H1 (cell line): ENCODE results near the gene TAF3. TPM values are rescaled to one million over a fixed set of nuclear protein-coding genes. Genes with fewer than 3 reads are reported as not detected.

ENCODE experiments used
- CEBPB ChIP-seq: IDR thresholded peaks from 2 replicates; pipeline ENCODE4 v1.6.1; 2012; ENCODE audit warnings: low read depth, low read length
- KDM4A ChIP-seq: IDR thresholded peaks from one replicate; pipeline ENCODE4 v1.7.1; 2012; ENCODE audit warnings: low read depth, mild to moderate bottlenecking, moderate library complexity, low read length, inconsistent platforms; ENCODE audit not compliant: severe bottlenecking
- NRF1 ChIP-seq: IDR thresholded peaks from 2 replicates; pipeline ENCODE4 v1.6.1; 2011; ENCODE audit warnings: mild to moderate bottlenecking, low read depth, low read length, improper control_type of control experiment
- TAF1 ChIP-seq: IDR thresholded peaks from 2 replicates; pipeline ENCODE4 v1.6.1; 2011; ENCODE audit warnings: mild to moderate bottlenecking, low read depth, low read length
- TBP ChIP-seq: IDR thresholded peaks from 2 replicates; pipeline ENCODE4 v1.6.1; 2011; ENCODE audit warnings: low read depth, low read length, improper control_type of control experiment
- TEAD4 ChIP-seq: IDR thresholded peaks from 2 replicates; pipeline ENCODE4 v1.6.1; 2012; ENCODE audit warnings: low read depth, low read length, inconsistent platforms, mixed read lengths
- polyA plus RNA-seq, 7 experiments: library from polyadenylated mRNA; depleted of rRNA in 3 of 7; stranded (reverse) in 5 of 7; unstranded in 2 of 7; fragments of >200 nt in 5 of 7; fragments of 200-250 nt in 2 of 7; gene quantifications; 1 replicate in 5 of 7; 2 replicates in 1 of 7; 4 replicates in 1 of 7; pipeline versions ENCODE4 v1.2.1 to v1.2.3, GENCODE V29; 2011 to 2013; ENCODE audit warnings: missing spikeins in 2 of 7, mixed read lengths in 2 of 7
- total RNA-seq: library from RNA; stranded (reverse); fragmentation: NEBNext Ultra II Directional; extraction: Animal tissue kit (Norgen Biotek cat#: 25700); gene quantifications from 2 replicates; pipeline ENCODE4 v1.2.1, GENCODE V29; 2021

Gene TAF3
- total and polyA plus RNA-seq, 2 of the 8 experiments (the other 6 are each of a cell fraction or from before 2014, with no cell fraction given): 1.5 to 11.2 TPM

DNA sequence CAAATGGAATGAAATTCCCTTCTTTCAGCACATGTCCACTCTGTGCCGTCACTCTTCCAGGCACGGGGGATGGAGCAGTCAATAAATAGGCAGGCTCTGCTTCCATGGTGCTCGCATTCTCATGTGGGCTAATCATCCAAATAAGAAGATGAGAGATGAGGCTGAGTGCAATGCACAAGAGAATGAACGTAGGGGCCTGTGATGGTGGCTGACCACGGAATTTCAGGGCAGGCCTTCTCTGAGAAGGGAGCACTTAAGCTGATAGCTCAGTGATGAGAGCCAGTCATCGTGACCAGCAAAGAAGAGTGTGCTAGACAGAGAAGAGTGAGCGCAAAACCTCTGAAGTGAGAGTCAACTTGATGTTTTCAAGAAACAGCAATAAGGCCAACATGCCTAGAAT is 47.9 kb downstream of the TAF3 start (continued):
- TF ChIP-seq TEAD4 (no peak), NRF1 (no peak), CEBPB (no peak), TAF1 (no peak), KDM4A (no peak), TBP (no peak)
